Measurements from ENCODE around the gene CXCL17.

Gene CXCL17

GRCh38 chr19:42397263-42398166, 45.2 kb downstream of the CXCL17 start:
- no peak for DNase-seq

- DNase-seq, result peak; percentile 98
Measured at GRCh38 chr19:42396381-42397262, 46.1 kb downstream of the CXCL17 start.

GRCh38 chr19:42394751-42395150, 48.0 kb downstream of the CXCL17 start:
- DNase-seq, result no peak

- DNase-seq, result no peak
Measured at GRCh38 chr19:42392165-42392564, 50.6 kb downstream of the CXCL17 start.

- DNase-seq, result no peak
Measured at GRCh38 chr19:42389899-42390298, 52.8 kb downstream of the CXCL17 start, which contains the start of gene CNFN. TSS of gene CNFN (minus strand) at chr19:42390297. CDS start at chr19:42389037, 1,260 bp downstream.

GRCh38 chr19:42388851-42389489, 53.8 kb downstream of the CXCL17 start:
- no peak for DNase-seq

- DNase-seq, result peak; percentile 83
Measured at GRCh38 chr19:42386974-42387707, 55.6 kb downstream of the CXCL17 start.

- DNase-seq, result no peak
Measured at GRCh38 chr19:42380155-42380554, 62.6 kb downstream of the CXCL17 start.
